ENCODE results near the gene CAPN13.

DNA sequence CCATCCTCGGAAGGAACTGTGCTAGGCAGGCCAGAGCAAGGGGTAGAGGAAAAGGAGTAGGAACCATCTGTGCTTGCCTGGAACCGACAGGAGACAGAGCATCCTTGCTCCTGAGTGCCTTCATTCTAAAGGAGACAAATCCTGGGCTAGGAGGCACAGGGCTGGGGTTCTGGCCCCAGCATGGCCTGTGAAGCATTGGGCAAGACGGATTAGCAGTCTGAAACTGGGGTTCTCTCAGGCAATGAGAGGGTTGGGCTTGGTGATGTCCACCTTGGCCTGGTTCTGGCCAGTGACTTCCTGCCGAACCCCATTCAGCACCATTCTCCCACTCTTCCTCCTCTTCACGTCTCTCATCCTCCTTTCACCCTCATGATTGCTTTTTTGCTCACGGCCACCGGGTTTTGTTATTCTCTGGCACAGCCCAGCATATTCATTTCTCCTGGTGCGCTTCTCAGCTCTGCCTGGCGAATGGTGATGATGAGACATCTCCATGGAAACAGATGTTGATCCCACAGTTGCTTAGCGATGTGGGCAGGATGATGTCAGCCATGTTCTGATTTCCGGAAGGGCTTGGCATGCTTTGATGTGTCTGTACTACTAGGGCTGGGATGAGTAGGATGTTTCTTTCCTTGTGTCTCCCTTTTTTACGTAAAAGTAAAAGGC, 127.7 kb downstream of the CAPN13 start:
- TF ChIP-seq, protein P1, sequence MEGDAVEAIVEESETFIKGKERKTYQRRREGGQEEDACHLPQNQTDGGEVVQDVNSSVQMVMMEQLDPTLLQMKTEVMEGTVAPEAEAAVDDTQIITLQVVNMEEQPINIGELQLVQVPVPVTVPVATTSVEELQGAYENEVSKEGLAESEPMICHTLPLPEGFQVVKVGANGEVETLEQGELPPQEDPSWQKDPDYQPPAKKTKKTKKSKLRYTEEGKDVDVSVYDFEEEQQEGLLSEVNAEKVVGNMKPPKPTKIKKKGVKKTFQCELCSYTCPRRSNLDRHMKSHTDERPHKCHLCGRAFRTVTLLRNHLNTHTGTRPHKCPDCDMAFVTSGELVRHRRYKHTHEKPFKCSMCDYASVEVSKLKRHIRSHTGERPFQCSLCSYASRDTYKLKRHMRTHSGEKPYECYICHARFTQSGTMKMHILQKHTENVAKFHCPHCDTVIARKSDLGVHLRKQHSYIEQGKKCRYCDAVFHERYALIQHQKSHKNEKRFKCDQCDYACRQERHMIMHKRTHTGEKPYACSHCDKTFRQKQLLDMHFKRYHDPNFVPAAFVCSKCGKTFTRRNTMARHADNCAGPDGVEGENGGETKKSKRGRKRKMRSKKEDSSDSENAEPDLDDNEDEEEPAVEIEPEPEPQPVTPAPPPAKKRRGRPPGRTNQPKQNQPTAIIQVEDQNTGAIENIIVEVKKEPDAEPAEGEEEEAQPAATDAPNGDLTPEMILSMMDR (IDR thresholded peaks at IDR 0.05) = no peak
- no peak for TF ChIP-seq POLR2A (IDR thresholded peaks at IDR 0.05)

Data from Peyer's patch (tissue), 4 donors.